Urinary bladder (tissue), 2 donors: Measurements from ENCODE around the gene ATP1B1. TPM values are rescaled to one million over a fixed set of nuclear protein-coding genes. Genes with fewer than 3 reads are reported as not detected.

Source experiments
- polyA plus RNA-seq: library from polyadenylated mRNA; stranded (reverse); fragments of 200-250 nt; gene quantifications from one replicate; pipeline ENCODE4 v1.2.3, GENCODE V29; 2013
- small RNA-seq: library from RNA; depleted of rRNA; stranded (forward); fragments of <200 nt; gene quantifications from one replicate; pipeline ENCODE3, GENCODE V24; 2014
- total RNA-seq: library from RNA; depleted of rRNA; stranded (reverse); fragments of >200 nt; gene quantifications from one replicate; pipeline ENCODE4 v1.2.3, GENCODE V29; 2014
- donor health status: healthy.

Gene ATP1B1
- total and polyA plus RNA-seq, 2 donors: 34.2 to 54.6 TPM

Small RNA genes lying within 50 kb of the gene (small RNA-seq; reads per million reads assigned to genes)
- gene RNA5SP66: not detected
